Calu3 (cell line): Measurements from ENCODE around the gene LYZL1. TPM values are rescaled to one million over a fixed set of nuclear protein-coding genes. Genes with fewer than 3 reads are reported as not detected.

Source experiments
- BruUV-seq: library from RNA; stranded (reverse); fragments of 400-500 nt; replicated peaks from 2 replicates; lab custom pipeline; 2021; lab: Mats Ljungman, UMichigan
- CTCF ChIA-PET: fragments of 300-600 bp; sonication (Branson Sonifier 250); formaldehyde crosslinking; loops from one replicate; lab custom pipeline; 2022; ENCODE audit warnings: antibody characterized with exemption; lab: Charles Lee
- DNase-seq: peaks from one replicate; pipeline ENCODE4 v3.0.0; 2022
- H3K27ac Mint-ChIP-seq: one replicate; pipeline ENCODE4 v1.8.0; 2022; ENCODE audit warnings: mixed read lengths; ENCODE audit not compliant: unreplicated experiment
- H3K27me3 Mint-ChIP-seq: one replicate; pipeline ENCODE4 v1.8.0; 2022; ENCODE audit warnings: mixed read lengths; ENCODE audit not compliant: unreplicated experiment
- H3K36me3 Mint-ChIP-seq: one replicate; pipeline ENCODE4 v1.8.0; 2022; ENCODE audit warnings: mild to moderate bottlenecking, moderate library complexity, mixed read lengths; ENCODE audit not compliant: insufficient read depth, unreplicated experiment
- H3K4me1 Mint-ChIP-seq: one replicate; pipeline ENCODE4 v1.8.0; 2022; ENCODE audit warnings: mild to moderate bottlenecking, low read depth, mixed read lengths; ENCODE audit not compliant: unreplicated experiment
- H3K4me3 Mint-ChIP-seq: one replicate; pipeline ENCODE4 v1.8.0; 2022; ENCODE audit warnings: mild to moderate bottlenecking, low read depth, moderate library complexity, mixed read lengths; ENCODE audit not compliant: unreplicated experiment
- H3K9me3 Mint-ChIP-seq: one replicate; pipeline ENCODE4 v1.8.0; 2022; ENCODE audit warnings: low read depth, mixed read lengths; ENCODE audit not compliant: unreplicated experiment
- CTCF ChIP-seq: fragments of 200-600 bp; IDR thresholded peaks from one replicate; pipeline ENCODE4 v1.8.0; 2022; ENCODE audit warnings: antibody characterized with exemption; ENCODE audit not compliant: unreplicated experiment
- intact Hi-C: fragments of 100-400 bp; cut with micrococcal nuclease; formaldehyde crosslinking; loops from one replicate; pipeline ENCODE4 v1.10.0; 2022; ENCODE audit not compliant: unreplicated experiment
- total RNA-seq: library from RNA; stranded (reverse); gene quantifications from 2 replicates; pipeline ENCODE4 v1.2.3, GENCODE V29; 2022

LYZL1 gene
- total RNA-seq, 1 experiment from 2014 or later, result not detected

- no peaks in the 10 kb centered on the region for H3K36me3 Mint-ChIP-seq
- H3K4me3 Mint-ChIP-seq, result no peak overlapping the region
- no peaks in the 10 kb centered on the region for H3K9me3 Mint-ChIP-seq
- BruUV-seq, result no TSS peak
- no peak for DNase-seq
- intact Hi-C loops, result no loop called here
- no peak overlapping the region for H3K27ac Mint-ChIP-seq
- H3K4me1 Mint-ChIP-seq, result no peaks in the 10 kb centered on the region
- H3K27me3 Mint-ChIP-seq, result peaks cover 51% of the 10 kb centered on the region
- CTCF ChIA-PET, result no interaction called here
- TF ChIP-seq CTCF, result no peak
Measured at GRCh38 chr10:29246449-29246848, 42.4 kb upstream of the LYZL1 start.

GRCh38 chr10:29248158-29248557, 40.7 kb upstream of the LYZL1 start:
- TF ChIP-seq CTCF, result no peak
- Mint-ChIP-seq H3K36me3 (no peaks in the 10 kb centered on the region), H3K4me1 (no peaks in the 10 kb centered on the region), H3K27me3 (peaks cover 51% of the 10 kb centered on the region), H3K27ac (no peak overlapping the region), H3K4me3 (no peak overlapping the region), H3K9me3 (no peaks in the 10 kb centered on the region)
- no peak for DNase-seq
- CTCF ChIA-PET, result interaction anchor here (0.7 to 1.1 kb wide), 2 partner anchors 20 to 573 kb away, joined by 3 read pairs; no protein-coding TSS in a partner anchor
- BruUV-seq, result no TSS peak
- intact Hi-C loops, result no loop called here

DNA sequence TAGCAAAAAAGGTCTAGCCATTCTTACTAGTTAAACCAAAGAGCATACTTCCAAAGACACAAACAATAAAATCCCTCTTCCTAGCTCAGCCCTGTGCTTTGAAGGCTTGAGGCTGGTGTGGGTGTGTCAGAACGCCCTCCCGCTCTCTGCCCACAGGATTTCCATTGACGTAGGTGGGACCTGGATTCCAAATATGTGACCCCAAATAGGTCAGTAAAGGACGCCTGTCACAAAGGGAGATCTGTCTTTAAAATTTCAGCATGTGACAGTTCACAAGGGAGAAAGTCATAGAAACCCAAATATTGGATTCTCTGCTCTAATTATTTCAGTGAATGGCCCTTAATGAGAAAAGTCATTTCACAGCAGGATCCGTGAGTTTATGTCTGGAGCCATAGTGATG, 39.9 kb upstream of the LYZL1 start:
- Mint-ChIP-seq H3K27ac (no peak overlapping the region), H3K27me3 (peaks cover 52% of the 10 kb centered on the region), H3K9me3 (no peaks in the 10 kb centered on the region), H3K36me3 (no peaks in the 10 kb centered on the region), H3K4me1 (no peaks in the 10 kb centered on the region), H3K4me3 (no peak overlapping the region)
- intact Hi-C loops, result no loop called here
- DNase-seq, result no peak
- CTCF ChIA-PET, result interaction anchor here (1.1 kb wide), 1 partner anchor 54 kb away, joined by 7 read pairs; no protein-coding TSS in a partner anchor
- no peak for TF ChIP-seq CTCF
- no TSS peak for BruUV-seq

DNA sequence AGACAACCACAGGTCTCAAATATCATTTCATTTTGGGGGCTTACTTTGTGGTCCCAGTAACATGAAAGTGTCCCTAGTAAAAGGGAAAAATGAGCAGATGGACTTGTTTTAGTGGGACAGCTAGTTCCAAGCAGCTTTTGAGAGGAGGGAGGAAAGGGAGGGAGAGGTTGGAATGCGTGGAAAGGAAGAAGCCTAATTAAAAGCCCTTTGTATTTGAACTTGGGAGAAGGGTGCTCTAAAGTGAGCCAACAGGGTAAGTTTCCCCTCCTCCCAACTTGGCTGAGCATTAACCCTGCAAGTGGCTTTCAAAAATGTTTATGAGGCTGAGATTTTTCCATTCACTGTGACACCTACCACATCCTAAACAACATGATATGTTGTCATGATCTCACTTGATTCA, 38.8 kb upstream of the LYZL1 start:
- peaks cover 63% of the 10 kb centered on the region for H3K27me3 Mint-ChIP-seq
- CTCF ChIA-PET, result no interaction called here

More for the DNA sequence above, 38.8 kb upstream of the LYZL1 start:
- no peak overlapping the region for H3K4me3 Mint-ChIP-seq
- no peak overlapping the region for H3K27ac Mint-ChIP-seq
- no peaks in the 10 kb centered on the region for H3K36me3 Mint-ChIP-seq
- TF ChIP-seq CTCF, result no peak
- intact Hi-C loops, result no loop called here
- H3K4me1 Mint-ChIP-seq, result no peaks in the 10 kb centered on the region
- BruUV-seq, result no TSS peak
- DNase-seq, result no peak
- H3K9me3 Mint-ChIP-seq, result no peaks in the 10 kb centered on the region
